ENCODE results near the gene GBP2.

- TF ChIP-seq CTCF (IDR thresholded peaks at IDR 0.05) (no peak), POLR2AphosphoS5 (IDR thresholded peaks at IDR 0.05; ENCODE audit: low read depth, low read length) (no peak), REST (IDR thresholded peaks at IDR 0.05; ENCODE audit: insufficient read depth in 1 of 2, low read depth in 2 of 2, low read length in 1 of 2) (no peak)
Measured at GRCh38 chr1:89129911-89130310, 4.0 kb upstream of the GBP2 start.

Data from Panc1 (cell line).